HG02571 (cell line): ENCODE results near the gene BCORL1.

Experiments used
- ATAC-seq: cut with Tn5 transposase; IDR thresholded peaks from one replicate; pipeline ENCODE4 v1.9.1; 2021; ENCODE audit warnings: mild to moderate bottlenecking, moderate library complexity; ENCODE audit not compliant: unreplicated experiment

Gene BCORL1

GRCh38 chrX:129963729-129964128 lies 18.7 kb upstream of the BCORL1 start:
- ATAC-seq = no peak

- no peak for ATAC-seq
These were observed 17.3 kb upstream of the BCORL1 start for GRCh38 chrX:129965166-129965565.

GRCh38 chrX:129968968-129969367 lies 13.5 kb upstream of the BCORL1 start:
- ATAC-seq = no peak

- ATAC-seq = no peak
These were observed 6.0 kb upstream of the BCORL1 start for GRCh38 chrX:129976441-129976840.

- ATAC-seq = no peak
These were observed 3.1 kb upstream of the BCORL1 start for GRCh38 chrX:129979207-129979920.

GRCh38 chrX:129980001-129980401 lies 2.4 kb upstream of the BCORL1 start:
- ATAC-seq = no peak

GRCh38 chrX:129980540-129981199 lies 1.8 kb upstream of the BCORL1 start:
- no peak for ATAC-seq

GRCh38 chrX:129981200-129981553 lies 1.3 kb upstream of the BCORL1 start:
- ATAC-seq = no peak

DNA sequence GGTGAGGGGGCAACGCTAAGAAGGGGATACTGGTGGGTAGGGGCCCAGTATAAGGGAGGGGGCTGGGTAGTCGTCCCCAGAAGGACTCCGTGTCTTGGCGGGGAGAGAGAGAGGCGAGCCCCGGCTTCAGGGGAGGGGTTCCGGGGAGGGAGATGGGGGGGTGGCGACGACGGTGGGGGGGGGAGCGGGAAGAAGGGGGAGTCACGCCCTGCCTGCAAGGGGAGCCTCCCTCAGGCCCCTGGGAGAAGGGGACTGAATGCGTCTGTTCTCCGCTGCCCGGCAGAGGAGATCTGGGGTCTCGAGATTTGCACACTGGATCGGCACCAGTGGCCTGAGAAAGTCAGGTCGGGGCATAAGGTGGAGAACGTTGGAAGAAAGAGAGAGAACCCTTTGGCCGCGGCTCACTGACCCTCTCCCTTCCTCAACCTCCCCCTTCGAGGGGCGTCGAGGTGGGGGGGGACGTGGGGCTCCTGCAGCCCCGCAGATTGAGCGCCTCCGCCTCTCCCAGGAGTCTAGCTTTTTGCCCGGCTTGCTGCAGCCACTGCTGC lies 609 bp upstream of the BCORL1 start:
- no peak for ATAC-seq

- ATAC-seq = no peak
These were observed 1.2 kb downstream of the BCORL1 start for GRCh38 chrX:129983575-129984110.

DNA sequence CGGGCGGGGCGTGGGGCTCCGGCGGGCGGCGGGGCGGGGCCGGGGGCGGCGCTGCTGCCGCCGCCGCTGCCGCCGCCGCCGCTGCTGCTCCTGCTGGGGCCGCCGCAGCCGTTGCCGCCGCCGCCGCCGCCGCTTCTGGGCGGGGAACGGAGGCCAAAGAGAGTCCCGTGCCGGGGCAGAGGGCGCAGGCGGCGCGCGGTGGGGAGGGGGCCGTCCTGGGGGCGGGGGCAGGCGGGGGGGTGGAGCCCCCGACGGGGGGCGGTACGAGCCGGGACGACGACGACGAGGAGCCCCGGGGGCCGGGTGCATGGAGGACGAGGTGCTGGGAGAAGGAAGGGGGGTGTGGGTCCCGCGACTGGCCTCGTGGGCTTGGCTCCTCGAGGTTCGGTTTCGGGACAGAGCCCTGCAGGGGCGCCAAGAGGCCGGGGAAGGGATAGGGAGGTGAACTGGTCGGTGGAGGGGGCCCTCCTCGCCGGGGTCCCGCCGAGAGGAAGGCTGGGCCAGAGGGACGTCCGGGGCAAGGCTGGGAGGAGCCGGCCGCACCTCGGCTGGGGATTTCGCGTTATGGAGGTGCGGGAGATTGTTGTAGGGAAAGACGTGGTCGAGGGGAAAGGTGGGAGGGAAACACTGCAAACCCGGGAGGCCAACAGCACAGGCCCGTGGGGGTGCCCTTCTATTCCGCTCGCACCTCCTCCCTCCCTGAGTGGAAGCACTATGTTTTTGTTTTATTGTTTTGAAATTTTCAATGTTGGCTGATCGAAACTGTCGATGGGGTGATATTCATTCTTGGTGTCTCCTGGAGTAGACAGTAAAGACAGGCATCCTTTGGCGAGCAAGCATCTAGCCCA lies 1.9 kb downstream of the BCORL1 start:
- no peak for ATAC-seq

GRCh38 chrX:129987871-129988270 lies 5.4 kb downstream of the BCORL1 start:
- no peak for ATAC-seq

DNA sequence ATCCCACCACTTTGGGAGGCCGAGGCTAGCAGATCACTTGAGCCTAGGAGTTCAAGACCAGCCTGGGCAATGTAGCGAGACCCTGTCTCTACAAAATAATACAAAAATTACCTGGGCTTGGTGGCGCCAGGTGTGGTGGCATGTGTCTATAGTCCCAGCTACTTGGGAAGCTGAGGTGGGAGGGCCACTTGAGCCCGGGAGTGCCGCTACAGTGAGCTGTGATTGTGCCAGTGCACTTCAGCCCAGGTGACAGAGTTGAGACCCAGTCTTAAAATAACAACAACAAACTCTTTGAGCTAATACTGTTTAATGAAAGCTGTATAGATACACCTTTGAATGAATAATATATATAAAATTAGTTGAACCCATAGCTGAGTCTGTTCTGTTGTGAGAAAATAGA lies 9.7 kb downstream of the BCORL1 start:
- ATAC-seq = no peak

GRCh38 chrX:129996120-129996519 lies 13.7 kb downstream of the BCORL1 start:
- ATAC-seq = no peak

DNA sequence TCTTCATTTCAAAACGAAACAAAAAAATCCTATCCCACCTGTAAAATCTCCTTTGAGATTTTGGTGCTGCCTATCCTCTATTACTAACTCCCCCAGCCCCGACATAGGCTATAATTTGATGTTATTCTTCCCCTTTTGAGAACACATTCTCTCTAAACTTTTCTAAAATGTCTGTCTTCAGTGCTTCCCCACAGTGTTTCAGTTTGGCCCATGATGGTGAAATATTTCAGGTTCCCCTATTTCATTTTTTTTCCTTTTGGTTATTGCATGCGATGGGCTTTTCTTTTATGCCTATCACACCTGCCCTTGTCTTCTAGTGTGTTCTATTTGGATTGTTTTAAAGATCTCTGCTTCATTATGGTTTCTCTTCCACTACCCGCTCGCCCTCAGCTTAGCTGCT lies 14.7 kb downstream of the BCORL1 start:
- no peak for ATAC-seq

DNA sequence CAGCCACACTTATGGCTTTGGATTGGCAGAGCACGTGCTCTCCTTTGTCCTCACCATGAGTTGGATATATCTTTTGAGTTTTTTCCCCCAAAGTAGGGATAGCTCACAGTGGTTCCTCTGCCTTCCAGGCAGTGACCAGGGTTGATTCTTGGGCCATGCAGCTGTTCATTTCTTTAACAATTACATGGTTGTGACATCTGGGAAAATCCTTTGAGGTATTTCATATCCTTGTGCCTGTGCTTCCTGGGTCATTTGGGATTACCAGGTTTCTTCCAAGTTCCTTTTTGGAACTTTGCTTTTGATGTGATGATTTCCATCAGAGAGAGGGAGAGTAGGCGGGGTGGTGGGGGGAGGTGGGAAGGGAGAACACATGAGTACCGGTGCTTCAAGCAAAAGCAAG lies 15.6 kb downstream of the BCORL1 start:
- no peak for ATAC-seq

GRCh38 chrX:130001893-130002292 lies 19.5 kb downstream of the BCORL1 start:
- ATAC-seq = no peak

DNA sequence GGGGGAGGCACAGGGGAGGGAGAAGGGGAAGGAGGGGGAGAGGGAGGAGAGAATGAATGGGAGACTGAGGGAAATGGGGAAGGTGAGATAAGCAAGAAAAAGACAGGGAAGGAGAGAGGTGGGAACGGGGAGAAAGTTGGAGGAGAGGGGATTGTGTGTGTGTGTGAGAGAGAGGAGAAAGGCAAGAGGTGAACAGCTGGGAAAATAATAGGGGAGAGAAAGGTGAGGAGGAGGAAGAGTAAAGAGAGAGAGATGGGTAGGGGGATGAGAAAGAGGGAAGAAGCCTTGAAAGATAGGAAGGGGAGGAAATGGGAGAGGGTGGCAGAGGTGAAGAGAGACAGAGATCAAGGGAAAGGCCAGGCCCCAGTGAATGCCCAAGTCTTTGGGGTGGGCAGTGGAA lies 20.1 kb downstream of the BCORL1 start:
- no peak for ATAC-seq

DNA sequence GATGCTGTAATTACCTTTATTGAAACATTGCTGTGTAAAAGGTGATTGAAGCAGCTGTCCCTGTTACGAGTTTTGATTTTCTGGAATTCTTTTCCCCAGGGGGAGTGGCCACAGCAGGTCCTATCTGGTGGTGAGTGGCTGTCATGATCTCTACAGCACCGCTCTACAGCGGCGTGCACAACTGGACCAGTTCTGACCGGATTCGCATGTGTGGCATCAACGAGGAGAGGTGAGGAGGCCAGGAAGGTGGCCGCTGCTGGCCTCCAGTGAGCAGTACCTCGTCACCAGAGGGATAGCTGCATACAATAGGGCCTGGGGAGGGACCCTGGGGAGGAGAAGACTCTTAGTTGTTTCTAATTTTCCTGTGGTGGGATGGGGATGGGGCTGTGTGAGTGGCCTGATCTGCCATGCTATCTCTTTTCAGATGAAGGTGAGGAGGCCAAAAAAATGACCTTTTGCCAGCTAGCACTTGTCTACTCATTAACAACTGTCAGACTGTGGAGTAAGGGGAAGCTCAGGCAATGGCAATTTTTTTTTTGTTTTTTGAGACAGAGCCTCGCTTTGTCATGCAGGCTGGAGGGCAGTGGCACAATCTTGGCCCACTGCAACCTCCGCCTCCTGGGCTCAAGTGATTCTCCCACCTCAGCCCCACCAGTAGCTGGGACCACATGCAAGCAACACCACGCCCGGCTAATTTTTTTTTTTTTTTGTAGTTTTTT lies 22.8 kb downstream of the BCORL1 start:
- no peak for ATAC-seq

DNA sequence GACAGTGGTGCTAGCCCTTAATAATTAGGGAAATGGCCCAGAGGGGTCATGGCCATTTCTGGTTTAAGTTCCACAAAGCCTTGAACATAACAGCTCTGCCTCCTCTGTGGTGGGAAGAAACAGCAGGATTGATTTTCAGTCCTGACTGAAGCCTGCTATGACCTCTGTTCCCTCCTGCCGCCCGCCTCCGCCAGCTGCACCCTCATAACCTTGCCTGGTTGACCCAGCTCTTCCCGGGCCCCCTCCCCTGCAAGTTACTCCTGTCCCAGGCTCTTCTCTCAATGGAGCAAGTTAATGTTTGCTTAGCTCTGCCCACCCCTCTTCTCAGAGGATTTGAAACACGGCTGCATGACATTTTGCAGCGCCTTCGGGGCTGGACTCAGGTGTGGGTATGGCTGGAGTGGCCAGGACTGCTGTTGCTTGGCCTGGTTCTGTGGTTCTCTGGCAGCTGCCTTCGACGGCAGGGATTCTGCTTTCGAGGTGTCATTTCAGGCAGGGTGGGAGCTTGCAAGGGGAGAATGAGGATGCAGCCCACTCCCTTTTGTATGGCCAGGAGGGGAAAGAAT lies 27.3 kb downstream of the BCORL1 start:
- ATAC-seq = no peak
